WERI-Rb-1 (cell line): ENCODE data around the gene COL16A1.
"Not testable (repeated sequence)": the region's sequence is repeated elsewhere in the genome, so short reads cannot be mapped to it uniquely, and the experiment has no call there.

Experiments used
- DNase-seq: peaks from one replicate; pipeline ENCODE4 v3.0.0-alpha.2; 2020
- H3K27ac ChIP-seq: fragments of 250-450 bp; sonication (Bioruptor Pico); 2 replicates; pipeline ENCODE4 v1.5.1; 2020; ENCODE audit warnings: mild to moderate bottlenecking, moderate library complexity
- H3K27me3 ChIP-seq: fragments of 250-450 bp; sonication (Bioruptor Pico); 2 replicates; pipeline ENCODE4 v1.5.1; 2021; ENCODE audit warnings: mild to moderate bottlenecking, low read depth, moderate library complexity; ENCODE audit not compliant: insufficient read depth, severe bottlenecking
- H3K36me3 ChIP-seq: fragments of 250-450 bp; sonication (Bioruptor Pico); 2 replicates; pipeline ENCODE4 v1.5.1; 2020; ENCODE audit warnings: mild to moderate bottlenecking, moderate library complexity
- H3K4me3 ChIP-seq: 2 replicates; pipeline ENCODE4 v1.5.1; 2011; ENCODE audit warnings: low read depth, mild to moderate bottlenecking, control low read depth, low read length
- H3K9me3 ChIP-seq: fragments of 250-450 bp; sonication (Bioruptor Pico); 2 replicates; pipeline ENCODE4 v1.5.1; 2021; ENCODE audit warnings: mild to moderate bottlenecking, moderate library complexity; ENCODE audit not compliant: severe bottlenecking
- CTCF ChIP-seq: IDR thresholded peaks from 2 replicates; pipeline ENCODE4 v1.5.1; 2011; ENCODE audit warnings: low read depth, mild to moderate bottlenecking, control low read depth, inconsistent platforms, low read length

Gene COL16A1

GRCh38 chr1:31707711-31708110 lies 3.9 kb upstream of the COL16A1 start:
- Histone ChIP-seq H3K27me3 (no peaks in the 10 kb centered on the region), H3K27ac (no peak overlapping the region), H3K36me3 (no peaks in the 10 kb centered on the region), H3K9me3 (no peaks in the 10 kb centered on the region), H3K4me3 (no peak overlapping the region)
- DNase-seq: no peak
- 0 out of 2 replicates have a peak, but pooled peaks have one; percentile 5 for TF ChIP-seq CTCF

- H3K4me3 ChIP-seq, H3K27me3 ChIP-seq, H3K36me3 ChIP-seq, H3K27ac ChIP-seq, H3K9me3 ChIP-seq, DNase-seq: not testable (repeated sequence)
These were observed 3.3 kb upstream of the COL16A1 start for GRCh38 chr1:31707059-31707600.

GRCh38 chr1:31706384-31707058 lies 2.7 kb upstream of the COL16A1 start:
- no peak overlapping the region for H3K27ac ChIP-seq
- DNase-seq: no peak
- H3K4me3 ChIP-seq: no peak overlapping the region
- H3K9me3 ChIP-seq: no peaks in the 10 kb centered on the region
- H3K27me3 ChIP-seq: no peaks in the 10 kb centered on the region
- H3K36me3 ChIP-seq: no peaks in the 10 kb centered on the region
- TF ChIP-seq CTCF: no peak

- DNase-seq: no peak
- H3K9me3 ChIP-seq: no peaks in the 10 kb centered on the region
- TF ChIP-seq CTCF: no peak
- no peak overlapping the region for H3K4me3 ChIP-seq
- no peaks in the 10 kb centered on the region for H3K36me3 ChIP-seq
- no peaks in the 10 kb centered on the region for H3K27me3 ChIP-seq
- H3K27ac ChIP-seq: no peak overlapping the region
These were observed 1.5 kb upstream of the COL16A1 start for GRCh38 chr1:31705080-31705866.

- no peak overlapping the region for H3K4me3 ChIP-seq
- H3K27ac ChIP-seq: no peak overlapping the region
- no peak for TF ChIP-seq CTCF
- no peaks in the 10 kb centered on the region for H3K9me3 ChIP-seq
- no peaks in the 10 kb centered on the region for H3K27me3 ChIP-seq
- no peak for DNase-seq
- no peaks in the 10 kb centered on the region for H3K36me3 ChIP-seq
These were observed 658 bp upstream of the COL16A1 start for GRCh38 chr1:31704271-31705079.
